ENCODE data around the gene RGL3.
"Not testable (repeated sequence)": the region's sequence is repeated elsewhere in the genome, so short reads cannot be mapped to it uniquely, and the experiment has no call there.

The RGL3 gene

DNA sequence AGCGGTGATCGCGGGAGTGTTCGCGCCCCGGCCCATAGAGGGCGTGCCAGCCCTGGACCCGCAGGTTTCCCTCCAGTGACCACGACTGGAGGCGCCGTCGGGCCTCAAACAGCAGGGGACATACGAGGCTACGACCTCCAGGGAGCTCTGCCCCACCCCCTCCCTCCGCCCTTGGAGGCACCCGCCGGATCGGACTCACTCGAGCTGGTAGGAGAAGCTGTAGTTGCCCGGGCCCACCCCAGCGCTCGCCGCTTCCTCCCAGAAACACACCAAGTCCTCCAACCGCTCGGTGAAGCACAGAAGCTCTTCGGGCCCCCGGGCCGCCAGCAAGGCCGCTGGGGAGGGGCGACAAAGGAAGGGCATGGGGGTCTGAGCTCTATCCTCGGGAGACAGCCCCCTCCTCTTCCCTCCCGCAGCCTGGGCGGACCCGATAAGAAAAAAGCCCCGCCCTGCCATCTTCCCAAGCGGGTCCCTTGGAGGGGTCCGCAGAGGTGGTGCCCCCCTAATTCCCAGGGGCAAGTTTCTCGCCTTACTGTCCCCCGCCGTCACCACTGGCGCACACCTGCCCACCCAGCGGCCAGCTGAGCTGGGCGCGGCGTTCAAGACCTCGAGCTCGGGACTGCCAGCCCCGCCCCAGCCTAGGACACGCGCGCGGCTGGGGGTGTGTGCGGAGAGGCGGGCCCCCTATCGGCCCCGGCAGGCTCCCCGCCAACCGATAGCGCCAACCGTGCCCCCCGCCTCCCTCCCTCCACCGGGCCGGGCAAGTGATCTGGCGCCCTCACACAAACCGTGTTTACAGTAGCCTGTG, 36.0 kb downstream of the RGL3 start:
- no peaks in the 10 kb centered on the region for H3K9me3 Mint-ChIP-seq
- peaks cover 50% of the 10 kb centered on the region for H3K4me1 Mint-ChIP-seq
- peak overlapping the region; percentile 67 for H3K27ac Mint-ChIP-seq

GRCh38 chr19:11380653-11381537, 38.2 kb downstream of the RGL3 start:
- Mint-ChIP-seq H3K27ac (peak overlapping the region; percentile 91), H3K27me3 (no peaks in the 10 kb centered on the region), H3K4me3 (peak overlapping the region; percentile 84), H3K9me3 (no peaks in the 10 kb centered on the region), H3K4me1 (peaks cover 50% of the 10 kb centered on the region), H3K36me3 (peaks cover 8% of the 10 kb centered on the region)
- peak; percentile 94 for ATAC-seq

More for the DNA sequence above, 36.0 kb downstream of the RGL3 start:
- no peaks in the 10 kb centered on the region for H3K36me3 Mint-ChIP-seq
- no peaks in the 10 kb centered on the region for H3K27me3 Mint-ChIP-seq
- peak overlapping the region; percentile 79 for H3K4me3 Mint-ChIP-seq
- no peak for ATAC-seq

GRCh38 chr19:11379857-11380350, 39.2 kb downstream of the RGL3 start:
- peak overlapping the region; percentile 84 for H3K4me3 Mint-ChIP-seq
- H3K9me3 Mint-ChIP-seq = no peaks in the 10 kb centered on the region
- no peak for ATAC-seq
- H3K4me1 Mint-ChIP-seq = peaks cover 55% of the 10 kb centered on the region
- H3K36me3 Mint-ChIP-seq = peaks cover 8% of the 10 kb centered on the region
- H3K27me3 Mint-ChIP-seq = no peaks in the 10 kb centered on the region
- peak overlapping the region; percentile 91 for H3K27ac Mint-ChIP-seq

GRCh38 chr19:11379269-11379845, 39.8 kb downstream of the RGL3 start:
- not testable (repeated sequence) for H3K27me3 Mint-ChIP-seq, ATAC-seq, H3K9me3 Mint-ChIP-seq, H3K4me3 Mint-ChIP-seq, H3K36me3 Mint-ChIP-seq
- Mint-ChIP-seq H3K27ac (peak overlapping the region; percentile 91), H3K4me1 (peaks cover 55% of the 10 kb centered on the region)

DNA sequence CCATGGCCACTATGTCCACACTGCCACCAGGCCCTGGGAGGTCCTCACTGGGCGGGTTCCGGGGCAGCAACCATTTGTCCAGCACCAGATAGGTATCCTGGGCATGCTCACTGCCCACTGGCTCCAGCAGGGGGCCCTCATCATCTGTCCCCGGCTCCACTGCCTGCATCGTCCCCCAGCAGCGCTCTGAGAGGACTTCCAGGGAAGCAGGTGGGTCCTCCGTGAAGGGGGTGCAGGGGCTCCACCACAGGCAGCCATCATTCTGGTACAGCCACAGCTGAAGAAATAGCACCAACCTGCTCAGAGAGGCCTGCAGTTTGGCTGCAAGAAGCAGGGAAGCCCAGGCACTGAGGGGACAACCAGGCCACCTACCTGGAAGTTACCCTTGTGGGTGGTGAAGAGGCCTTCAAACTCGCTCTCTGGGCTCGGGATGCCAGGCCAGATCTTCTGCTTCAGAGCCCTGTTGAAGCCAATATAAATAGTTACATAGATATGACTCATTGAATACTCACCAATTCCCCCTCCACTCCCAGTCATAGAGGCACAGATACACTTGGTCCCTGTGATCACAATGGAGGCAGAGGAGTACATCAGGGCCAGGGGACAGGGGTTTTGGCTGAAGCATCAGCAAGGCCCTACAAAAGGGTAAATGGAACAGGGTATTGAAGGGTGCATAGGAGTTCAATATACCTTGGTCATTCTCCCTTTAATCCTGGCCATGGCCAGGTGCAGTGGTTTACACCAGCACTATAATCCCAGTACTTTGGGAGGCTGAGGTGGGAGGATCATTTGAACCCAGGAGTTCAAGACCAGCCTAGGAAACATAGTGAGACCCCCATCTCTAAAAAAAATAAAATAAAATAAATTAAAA, 40.6 kb downstream of the RGL3 start:
- H3K36me3 Mint-ChIP-seq = peaks cover 8% of the 10 kb centered on the region
- ATAC-seq = no peak
- no peak overlapping the region for H3K27ac Mint-ChIP-seq
- no peaks in the 10 kb centered on the region for H3K27me3 Mint-ChIP-seq
- no peaks in the 10 kb centered on the region for H3K9me3 Mint-ChIP-seq
- peaks cover 54% of the 10 kb centered on the region for H3K4me1 Mint-ChIP-seq
- no peak overlapping the region for H3K4me3 Mint-ChIP-seq

DNA sequence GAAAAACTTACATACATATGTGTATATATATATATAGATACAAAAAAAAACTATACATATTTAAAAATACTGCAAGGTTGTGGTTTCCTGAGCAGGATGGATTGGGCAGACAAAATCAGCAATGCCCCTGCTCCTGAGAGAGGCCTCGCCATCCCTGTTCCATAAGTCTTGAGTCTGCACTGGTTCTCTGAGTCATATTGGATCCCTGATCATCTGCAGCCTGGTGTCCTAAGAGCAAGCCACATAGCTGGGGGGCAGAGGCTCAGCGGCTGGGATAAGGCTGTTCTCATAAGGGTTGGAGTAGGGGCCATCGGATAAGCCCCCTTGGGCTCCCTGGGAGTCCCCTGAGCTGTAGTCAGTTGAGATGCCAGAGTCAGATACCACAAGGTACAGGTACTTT, 41.4 kb downstream of the RGL3 start:
- Mint-ChIP-seq H3K27me3 (no peaks in the 10 kb centered on the region), H3K27ac (no peak overlapping the region), H3K4me1 (peaks cover 46% of the 10 kb centered on the region), H3K36me3 (peaks cover 8% of the 10 kb centered on the region), H3K9me3 (no peaks in the 10 kb centered on the region), H3K4me3 (no peak overlapping the region)
- no peak for ATAC-seq

GRCh38 chr19:11377237-11377636, 41.9 kb downstream of the RGL3 start:
- Mint-ChIP-seq H3K9me3 (no peaks in the 10 kb centered on the region), H3K27ac (no peak overlapping the region), H3K4me3 (no peak overlapping the region), H3K27me3 (no peaks in the 10 kb centered on the region), H3K4me1 (peaks cover 42% of the 10 kb centered on the region), H3K36me3 (peaks cover 8% of the 10 kb centered on the region)
- ATAC-seq = no peak

DNA sequence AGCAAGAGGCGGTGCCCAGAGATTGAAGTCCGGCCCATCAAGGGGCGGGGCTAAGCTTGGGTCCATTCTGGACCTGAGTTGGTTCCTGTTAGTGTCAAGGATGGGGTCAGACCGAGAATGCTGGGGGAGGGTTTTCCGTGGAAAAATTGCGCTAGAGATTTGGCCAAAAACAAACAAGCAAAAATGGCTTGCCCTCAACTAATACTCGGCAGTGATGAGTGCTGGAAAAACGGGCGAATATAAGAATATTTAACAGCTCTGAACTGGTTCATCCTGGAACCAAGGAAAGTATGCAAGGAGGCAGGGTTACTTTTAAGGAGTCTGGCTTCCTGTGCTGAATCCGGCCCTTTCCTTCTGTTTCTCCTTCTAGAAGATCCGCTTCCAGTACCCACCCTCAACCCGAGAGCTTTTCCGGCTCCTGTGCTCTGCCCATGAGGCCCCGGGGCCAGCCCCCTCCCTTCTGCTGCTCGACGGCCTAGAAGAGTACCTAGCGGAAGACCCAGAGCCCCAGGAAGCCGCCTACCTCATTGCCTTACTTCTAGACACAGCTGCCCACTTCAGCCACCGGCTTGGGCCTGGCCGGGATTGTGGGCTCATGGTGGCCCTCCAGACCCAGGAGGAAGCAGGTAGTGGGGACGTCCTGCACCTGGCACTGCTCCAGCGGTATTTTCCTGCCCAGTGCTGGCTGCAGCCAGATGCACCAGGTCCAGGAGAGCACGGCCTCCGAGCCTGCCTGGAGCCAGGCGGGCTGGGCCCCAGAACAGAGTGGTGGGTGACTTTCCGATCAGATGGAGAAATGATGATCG, 43.8 kb downstream of the RGL3 start:
- no peak overlapping the region for H3K4me3 Mint-ChIP-seq
- no peak overlapping the region for H3K27ac Mint-ChIP-seq
- H3K9me3 Mint-ChIP-seq = no peaks in the 10 kb centered on the region
- peaks cover 24% of the 10 kb centered on the region for H3K4me1 Mint-ChIP-seq
- H3K27me3 Mint-ChIP-seq = no peaks in the 10 kb centered on the region
- peaks cover 16% of the 10 kb centered on the region for H3K36me3 Mint-ChIP-seq
- peak; percentile 63 for ATAC-seq

DNA sequence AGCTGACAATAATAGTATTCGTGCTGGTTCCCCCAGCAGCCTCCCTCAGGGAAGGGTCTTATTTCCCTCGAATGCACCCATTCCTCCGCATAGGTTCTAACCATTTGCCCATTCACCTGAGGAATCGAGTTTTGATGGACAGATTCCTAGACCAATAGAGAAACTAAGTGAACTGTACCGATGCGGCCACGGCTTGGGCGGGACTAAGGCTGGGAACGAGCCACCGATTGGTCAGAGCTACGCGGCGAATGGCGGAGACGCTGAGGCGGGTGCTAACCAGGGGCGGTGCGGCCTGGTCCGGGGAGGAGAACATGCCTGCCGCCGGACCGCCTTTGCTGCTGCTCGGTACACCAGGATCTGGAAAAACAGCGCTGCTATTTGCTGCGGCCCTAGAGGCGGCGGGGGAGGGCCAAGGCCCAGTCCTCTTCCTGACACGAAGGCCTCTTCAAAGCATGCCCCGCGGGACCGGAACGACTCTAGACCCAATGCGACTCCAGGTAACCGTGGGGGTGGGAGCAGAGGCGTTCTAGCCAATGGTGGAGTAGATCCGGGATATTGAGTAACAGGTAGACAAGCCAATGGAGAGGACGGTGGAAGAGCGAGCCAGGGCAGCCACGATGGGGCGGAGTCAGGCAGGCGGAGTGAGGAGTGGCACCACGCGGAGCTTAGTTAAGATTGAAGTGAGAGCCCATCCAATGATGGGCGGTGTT, 44.5 kb downstream of the RGL3 start, which contains the start of gene SWSAP1:
SWSAP1 (plus strand) TSS at position 234 of the 710 bp plus-strand sequence; CDS start at position 249, 15 bp downstream.
- no peak within 1 kb of the TSS for H3K27ac Mint-ChIP-seq
- no peaks in the 10 kb centered on the region for H3K27me3 Mint-ChIP-seq
- peak within 1 kb of the TSS; percentile 52 for H3K4me3 Mint-ChIP-seq
- H3K4me1 Mint-ChIP-seq = peaks cover 17% of the 10 kb centered on the region
- ATAC-seq = peak; percentile 98
- H3K36me3 Mint-ChIP-seq = peaks cover 19% of the 10 kb centered on the region
- H3K9me3 Mint-ChIP-seq = no peaks in the 10 kb centered on the region

- no peak overlapping the region for H3K4me3 Mint-ChIP-seq
Measured at GRCh38 chr19:11373885-11374432, 45.2 kb downstream of the RGL3 start.

GRCh38 chr19:11373166-11373884, 45.8 kb downstream of the RGL3 start:
- H3K9me3 Mint-ChIP-seq = no peaks in the 10 kb centered on the region
- peak overlapping the region; percentile 52 for H3K4me3 Mint-ChIP-seq
- ATAC-seq = no peak
- no peaks in the 10 kb centered on the region for H3K27me3 Mint-ChIP-seq
- H3K36me3 Mint-ChIP-seq = peaks cover 32% of the 10 kb centered on the region
- H3K27ac Mint-ChIP-seq = no peak overlapping the region
- peaks cover 17% of the 10 kb centered on the region for H3K4me1 Mint-ChIP-seq

More at GRCh38 chr19:11373885-11374432, 45.2 kb downstream of the RGL3 start:
- Mint-ChIP-seq H3K4me1 (peaks cover 17% of the 10 kb centered on the region), H3K36me3 (peaks cover 25% of the 10 kb centered on the region), H3K27ac (no peak overlapping the region), H3K9me3 (no peaks in the 10 kb centered on the region), H3K27me3 (no peaks in the 10 kb centered on the region)
- no peak for ATAC-seq

DNA sequence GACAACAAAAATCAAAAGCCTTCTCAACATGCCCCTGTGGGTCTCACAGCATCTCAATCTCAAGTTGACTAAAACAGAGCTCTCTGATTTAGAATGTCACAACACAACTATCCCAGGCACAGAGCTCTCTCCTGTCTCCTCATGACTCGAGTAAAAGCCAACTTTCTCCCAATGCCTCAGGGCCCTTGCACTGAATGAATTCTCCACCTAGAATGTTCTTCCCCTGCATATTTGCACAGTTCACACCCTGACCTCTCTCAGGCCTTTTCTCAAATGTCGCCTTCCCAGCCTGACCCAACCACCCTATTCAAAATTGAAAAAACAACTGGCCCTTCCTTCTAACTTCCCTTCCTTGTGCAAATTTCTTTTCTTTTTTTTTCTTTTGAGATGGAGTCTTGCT, 48.4 kb downstream of the RGL3 start:
- H3K9me3 Mint-ChIP-seq = no peaks in the 10 kb centered on the region
- no peak overlapping the region for H3K27ac Mint-ChIP-seq
- no peak overlapping the region for H3K4me3 Mint-ChIP-seq
- no peaks in the 10 kb centered on the region for H3K27me3 Mint-ChIP-seq
- H3K4me1 Mint-ChIP-seq = peaks cover 3% of the 10 kb centered on the region
- H3K36me3 Mint-ChIP-seq = peaks cover 41% of the 10 kb centered on the region
- no peak for ATAC-seq
